HEK293 (cell line): ENCODE results near the gene KSR1.

Experiments
- CTCF ChIP-seq: fragments of 450-650 bp; formaldehyde crosslinking; IDR thresholded peaks from 2 replicates; pipeline ENCODE4 v1.5.1; 2016; ENCODE audit warnings: missing biosample characterization, missing genetic modification characterization
- SCRT1 ChIP-seq: fragments of 450-650 bp; formaldehyde crosslinking; IDR thresholded peaks from 2 replicates; pipeline ENCODE4 v1.5.1; 2016; ENCODE audit warnings: missing biosample characterization, missing genetic modification characterization, borderline replicate concordance
- ZNF302 ChIP-seq: fragments of 450-650 bp; formaldehyde crosslinking; IDR thresholded peaks from 2 replicates; pipeline ENCODE4 v1.5.1; 2016; ENCODE audit warnings: missing biosample characterization, missing genetic modification characterization, low read depth
- ZNF416 ChIP-seq: fragments of 450-650 bp; formaldehyde crosslinking; IDR thresholded peaks from 2 replicates; pipeline ENCODE4 v1.5.1; 2016; ENCODE audit warnings: missing biosample characterization, missing genetic modification characterization
- ZNF704 ChIP-seq: fragments of 450-650 bp; formaldehyde crosslinking; IDR thresholded peaks from 2 replicates; pipeline ENCODE4 v1.5.1; 2016; ENCODE audit warnings: missing biosample characterization, missing genetic modification characterization

- TF ChIP-seq CTCF (no peak), SCRT1 (tag by site-specific recombination) (no peak), ZNF416 (tag by site-specific recombination) (no peak), ZNF302 (tag by site-specific recombination) (no peak), ZNF704 (tag by site-specific recombination) (no peak)
These were observed 70.4 kb downstream of the KSR1 start for GRCh38 chr17:27526604-27527002.
